IMR-90 (cell line): ENCODE results near the gene CEP72. TPM values are rescaled to one million over a fixed set of nuclear protein-coding genes. Genes with fewer than 3 reads are reported as not detected.
"Not testable (repeated sequence)": the region's sequence is repeated elsewhere in the genome, so short reads cannot be mapped to it uniquely, and the experiment has no call there.

Experiments
- ATAC-seq: fragments of 200-7000 bp; cut with Tn5 transposase; 2 replicates; pipeline ENCODE4 v1.9.1; 2020; ENCODE audit warnings: low read depth, mild to moderate bottlenecking, moderate library complexity
- BruUV-seq: library from RNA; stranded (reverse); fragments of 400-500 nt; replicated peaks from 2 replicates; lab custom pipeline; 2021; lab: Mats Ljungman, UMichigan
- CTCF ChIA-PET: fragments of 300-600 bp; formaldehyde crosslinking; extraction: SDS; loops from one replicate; lab custom pipeline; 2021; ENCODE audit warnings: antibody characterized with exemption; lab: Yijun Ruan, JAX
- POLR2A ChIA-PET: fragments of 300-600 bp; sonication (Branson Sonifier 250); formaldehyde crosslinking; loops from one replicate; lab custom pipeline; 2022; ENCODE audit warnings: antibody characterized with exemption; ENCODE audit not compliant: unreplicated experiment; lab: Charles Lee
- DNase-seq: peaks from one replicate; pipeline ENCODE4 v3.0.0; 2013
- H2AFZ ChIP-seq: replicated peaks from 2 replicates; pipeline ENCODE3; 2013; ENCODE audit warnings: low read length, mild to moderate bottlenecking; ENCODE audit not compliant: poor library complexity
- H2AK5ac ChIP-seq: 2 replicates; pipeline ENCODE4 v1.6.1; 2013; ENCODE audit warnings: low read depth, low read length, inconsistent platforms
- H2AK9ac ChIP-seq: replicated peaks from 2 replicates; pipeline ENCODE3; 2013; ENCODE audit warnings: mild to moderate bottlenecking, low read depth, low read length, moderate library complexity; ENCODE audit not compliant: poor library complexity
- H2BK120ac ChIP-seq: 2 replicates; pipeline ENCODE4 v1.6.1; 2013; ENCODE audit warnings: low read depth, low read length, inconsistent platforms
- H2BK15ac ChIP-seq: 3 replicates; pipeline ENCODE4 v1.6.1; 2013; ENCODE audit warnings: low read depth, low read length, inconsistent platforms
- H2BK20ac ChIP-seq: 2 replicates; pipeline ENCODE4 v1.6.1; 2013; ENCODE audit warnings: low read depth, mild to moderate bottlenecking, inconsistent platforms, low read length, moderate library complexity
- H2BK5ac ChIP-seq: 2 replicates; pipeline ENCODE4 v1.6.1; 2013; ENCODE audit warnings: mild to moderate bottlenecking, low read depth, low read length, inconsistent platforms; ENCODE audit not compliant: poor library complexity, severe bottlenecking
- H3K14ac ChIP-seq: replicated peaks from 2 replicates; pipeline ENCODE4 v1.6.1; 2013; ENCODE audit warnings: low read depth, low read length, inconsistent platforms
- H3K18ac ChIP-seq: 2 replicates; pipeline ENCODE4 v1.6.1; 2013; ENCODE audit warnings: low read depth, low read length, control low read depth
- H3K23ac ChIP-seq: 2 replicates; pipeline ENCODE4 v1.6.1; 2013; ENCODE audit warnings: low read depth, low read length, inconsistent platforms
- H3K27ac ChIP-seq: 2 replicates; pipeline ENCODE4 v1.5.1; 2013; ENCODE audit warnings: mild to moderate bottlenecking, control low read depth, low read length; ENCODE audit not compliant: insufficient read depth
- H3K27me3 ChIP-seq: 2 replicates; pipeline ENCODE4 v1.6.1; 2013; ENCODE audit warnings: low read length; ENCODE audit not compliant: control insufficient read depth, insufficient read depth
- H3K36me3 ChIP-seq: 2 replicates; pipeline ENCODE4 v1.6.1; 2013; ENCODE audit warnings: low read length, mixed read lengths; ENCODE audit not compliant: control insufficient read depth, insufficient read depth
- H3K4ac ChIP-seq: 2 replicates; pipeline ENCODE4 v1.6.1; 2013; ENCODE audit warnings: low read depth, low read length, inconsistent platforms
- H3K4me1 ChIP-seq: 2 replicates; pipeline ENCODE4 v1.6.1; 2013; ENCODE audit warnings: low read length, mixed read lengths; ENCODE audit not compliant: control insufficient read depth, insufficient read depth
- H3K4me2 ChIP-seq: 2 replicates; pipeline ENCODE4 v1.6.1; 2013; ENCODE audit warnings: low read depth, mild to moderate bottlenecking, control low read depth, low read length, moderate library complexity
- H3K4me3 ChIP-seq: 2 replicates; pipeline ENCODE4 v1.5.1; 2013; ENCODE audit warnings: low read depth, mild to moderate bottlenecking, control low read depth, low read length, moderate library complexity; ENCODE audit not compliant: insufficient read depth
- H3K56ac ChIP-seq: 2 replicates; pipeline ENCODE4 v1.6.1; 2013; ENCODE audit warnings: low read length, inconsistent platforms; ENCODE audit not compliant: insufficient read depth; ENCODE audit errors: extremely low read depth
- H3K79me1 ChIP-seq, 2 experiments: 2 replicates each; pipeline ENCODE4 v1.6.1; 2013; ENCODE audit warnings: low read length in 2 of 2, inconsistent platforms in 1 of 2, low read depth in 1 of 2
- H3K9ac ChIP-seq: 2 replicates; pipeline ENCODE4 v1.6.1; 2013; ENCODE audit warnings: low read depth, low read length, control low read depth
- H3K9me1 ChIP-seq: 2 replicates; pipeline ENCODE4 v1.6.1; 2013; ENCODE audit warnings: low read length, inconsistent platforms; ENCODE audit not compliant: insufficient read depth
- H3K9me3 ChIP-seq: 2 replicates; pipeline ENCODE4 v1.6.1; 2013; ENCODE audit warnings: low read length; ENCODE audit not compliant: control insufficient read depth, insufficient read depth
- H4K20me1 ChIP-seq: 2 replicates; pipeline ENCODE4 v1.6.1; 2013; ENCODE audit warnings: low read length, inconsistent platforms; ENCODE audit not compliant: insufficient read depth
- H4K5ac ChIP-seq: 2 replicates; pipeline ENCODE4 v1.6.1; 2013; ENCODE audit warnings: mild to moderate bottlenecking, low read depth, low read length, control low read depth
- H4K8ac ChIP-seq, 2 experiments: 2 replicates each; pipeline ENCODE4 v1.6.1; 2013; ENCODE audit warnings: low read depth in 2 of 2, low read length in 2 of 2, control low read depth in 1 of 2, inconsistent platforms in 1 of 2
- H4K91ac ChIP-seq: 2 replicates; pipeline ENCODE4 v1.6.1; 2013; ENCODE audit warnings: low read depth, low read length, inconsistent platforms; ENCODE audit not compliant: insufficient read depth
- WGBS, 2 experiments: methylation state at CpG; one replicate each; pipeline versions ENCODE4 v1.1.5 to v1.1.7; 2013; ENCODE audit warnings: missing lambda C conversion rate in 2 of 2; ENCODE audit not compliant: insufficient read length in 1 of 2; ENCODE audit errors: extremely low coverage in 2 of 2; 5-methylcytosine and 5-hydroxymethylcytosine counted together
- dilution Hi-C: fragments of 300-500 bp; cut with HindIII; formaldehyde crosslinking; loops from one replicate; pipeline ENCODE4 v1.14.3; 2018; ENCODE audit warnings: low sequenced_read_pairs; ENCODE audit not compliant: unreplicated experiment
- in situ Hi-C: fragments of 300-500 bp; cut with MboI; formaldehyde crosslinking; loops from 3 replicates; pipeline ENCODE4 v1.14.3; 2019; ENCODE audit warnings: low sequenced_read_pairs, inconsistent platforms, mixed read lengths
- intact Hi-C: fragments of 100-400 bp; cut with micrococcal nuclease; formaldehyde crosslinking; loops from 2 replicates; pipeline ENCODE4 v1.10.0; 2022
- polyA plus RNA-seq, 3 experiments: library from polyadenylated mRNA; depleted of rRNA; stranded (reverse); fragments of >200 nt; gene quantifications; 2 replicates each; pipeline ENCODE4 v1.2.3, GENCODE V29; 2012; ENCODE audit warnings: low replicate concordance in 1 of 3
- total RNA-seq: library from RNA; depleted of rRNA; stranded (reverse); fragments of >200 nt; gene quantifications from 2 replicates; pipeline ENCODE4 v1.2.3, GENCODE V29; 2012

The CEP72 gene
- total and polyA plus RNA-seq, 2 of the 4 experiments (the other 2 are of a cell fraction) = 2.9 to 4.3 TPM

DNA sequence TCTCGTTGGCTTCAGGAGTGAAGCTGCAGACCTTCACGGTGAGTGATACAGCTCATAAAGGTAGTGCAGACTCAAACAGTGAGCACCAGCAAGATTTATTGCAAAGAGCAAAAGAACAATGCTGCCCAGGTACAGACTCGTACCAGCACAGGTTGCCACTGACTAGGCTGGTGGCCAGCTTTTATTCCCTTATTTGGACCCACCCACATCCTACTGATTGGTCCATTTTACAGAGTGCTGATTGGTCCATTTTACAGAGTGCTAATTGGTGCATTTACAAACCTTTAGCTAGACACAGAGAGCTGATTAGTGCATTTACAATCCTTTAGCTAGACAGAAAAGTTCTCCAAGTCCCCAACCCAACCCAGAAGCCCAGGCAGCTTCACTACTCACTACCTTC is 29.7 kb upstream of the CEP72 start:
- H4K91ac ChIP-seq, H3K18ac ChIP-seq, dilution Hi-C loops, ATAC-seq, intact Hi-C loops, H3K56ac ChIP-seq, H2BK5ac ChIP-seq, H3K9ac ChIP-seq, H3K9me3 ChIP-seq, in situ Hi-C loops, H4K8ac ChIP-seq, POLR2A ChIA-PET, H3K23ac ChIP-seq, H4K20me1 ChIP-seq, BruUV-seq, H3K4me2 ChIP-seq, H3K9me1 ChIP-seq, H3K4me1 ChIP-seq, H3K36me3 ChIP-seq, H2AK5ac ChIP-seq, H3K27ac ChIP-seq, H3K4me3 ChIP-seq, H2BK20ac ChIP-seq, H2AFZ ChIP-seq, H3K4ac ChIP-seq, H2AK9ac ChIP-seq, H2BK15ac ChIP-seq, H3K79me1 ChIP-seq, H2BK120ac ChIP-seq, CTCF ChIA-PET, H4K5ac ChIP-seq, DNase-seq, H3K14ac ChIP-seq: not testable (repeated sequence)
- WGBS, 2 experiments = 81% methylated on average over 2 of the region's 3 CpGs; no CpG with 5 or more reads in 1 of the 2 experiments
- peaks cover 38% of the 10 kb centered on the region for H3K27me3 ChIP-seq
